ENCODE results near the gene KATNA1.
"Not testable (repeated sequence)": the region's sequence is repeated elsewhere in the genome, so short reads cannot be mapped to it uniquely, and the experiment has no call there.

KATNA1 gene

GRCh38 chr6:149648148-149649145 lies at the start of gene KATNA1:
TSS of gene KATNA1 (minus strand) at chr6:149648714. CDS start at chr6:149638547, 10,167 bp downstream.
- peak within 1 kb of the TSS; percentile 95 for H3K4me3 ChIP-seq (ENCODE audit: low read length)
- no peak for TF ChIP-seq ZNF274 (IDR thresholded peaks at IDR 0.05; ENCODE audit: low read depth, low read length)

GRCh38 chr6:149698175-149698574 lies 49.7 kb upstream of the KATNA1 start:
- TF ChIP-seq ZNF274 (IDR thresholded peaks at IDR 0.05; ENCODE audit: low read depth, low read length), result no peak
- H3K4me3 ChIP-seq (ENCODE audit: low read length), result no peak overlapping the region

GRCh38 chr6:149696901-149697300 lies 48.4 kb upstream of the KATNA1 start:
- H3K4me3 ChIP-seq (ENCODE audit: low read length), result no peak overlapping the region
- TF ChIP-seq ZNF274 (IDR thresholded peaks at IDR 0.05; ENCODE audit: low read depth, low read length), result no peak

- H3K4me3 ChIP-seq (ENCODE audit: low read length), result no peak overlapping the region
These were observed 46.4 kb upstream of the KATNA1 start for GRCh38 chr6:149694921-149695320.

GRCh38 chr6:149691201-149691600 lies 42.7 kb upstream of the KATNA1 start:
- no peak overlapping the region for H3K4me3 ChIP-seq (ENCODE audit: low read length)
- no peak for TF ChIP-seq ZNF274 (IDR thresholded peaks at IDR 0.05; ENCODE audit: low read depth, low read length)

More at GRCh38 chr6:149694921-149695320, 46.4 kb upstream of the KATNA1 start:
- TF ChIP-seq ZNF274 (IDR thresholded peaks at IDR 0.05; ENCODE audit: low read depth, low read length), result no peak

GRCh38 chr6:149686230-149686629 lies 37.7 kb upstream of the KATNA1 start:
- no peak for TF ChIP-seq ZNF274 (IDR thresholded peaks at IDR 0.05; ENCODE audit: low read depth, low read length)
- no peak overlapping the region for H3K4me3 ChIP-seq (ENCODE audit: low read length)

- no peak for TF ChIP-seq ZNF274 (IDR thresholded peaks at IDR 0.05; ENCODE audit: low read depth, low read length)
- no peak overlapping the region for H3K4me3 ChIP-seq (ENCODE audit: low read length)
These were observed 34.8 kb upstream of the KATNA1 start for GRCh38 chr6:149683256-149683859.

GRCh38 chr6:149681845-149682244 lies 33.3 kb upstream of the KATNA1 start:
- H3K4me3 ChIP-seq (ENCODE audit: low read length), result not testable (repeated sequence)

GRCh38 chr6:149681209-149681608 lies 32.7 kb upstream of the KATNA1 start:
- TF ChIP-seq ZNF274 (IDR thresholded peaks at IDR 0.05; ENCODE audit: low read depth, low read length), result no peak
- no peak overlapping the region for H3K4me3 ChIP-seq (ENCODE audit: low read length)

- no peak overlapping the region for H3K4me3 ChIP-seq (ENCODE audit: low read length)
- no peak for TF ChIP-seq ZNF274 (IDR thresholded peaks at IDR 0.05; ENCODE audit: low read depth, low read length)
These were observed 32.0 kb upstream of the KATNA1 start for GRCh38 chr6:149680503-149680902.

- not testable (repeated sequence) for H3K4me3 ChIP-seq (ENCODE audit: low read length)
These were observed 23.8 kb upstream of the KATNA1 start for GRCh38 chr6:149672265-149672664.

GRCh38 chr6:149660028-149660427 lies 11.5 kb upstream of the KATNA1 start:
- TF ChIP-seq ZNF274 (IDR thresholded peaks at IDR 0.05; ENCODE audit: low read depth, low read length), result no peak
- H3K4me3 ChIP-seq (ENCODE audit: low read length), result no peak overlapping the region

- H3K4me3 ChIP-seq (ENCODE audit: low read length), result no peak overlapping the region
- TF ChIP-seq ZNF274 (IDR thresholded peaks at IDR 0.05; ENCODE audit: low read depth, low read length), result no peak
These were observed 8.9 kb upstream of the KATNA1 start for GRCh38 chr6:149657441-149657840.

- no peak for TF ChIP-seq ZNF274 (IDR thresholded peaks at IDR 0.05; ENCODE audit: low read depth, low read length)
- no peak overlapping the region for H3K4me3 ChIP-seq (ENCODE audit: low read length)
These were observed 2.5 kb upstream of the KATNA1 start for GRCh38 chr6:149651056-149651455.

GRCh38 chr6:149646599-149646998 lies 1.9 kb downstream of the KATNA1 start:
- H3K4me3 ChIP-seq (ENCODE audit: low read length), result peak overlapping the region; percentile 95; the same call in 1 of the 2 replicates
- TF ChIP-seq ZNF274 (IDR thresholded peaks at IDR 0.05; ENCODE audit: low read depth, low read length), result no peak
